Measurements from ENCODE around the gene ADAMTS2. TPM values are rescaled to one million over a fixed set of nuclear protein-coding genes. Genes with fewer than 3 reads are reported as not detected.
A peak's percentile ranks its signal among the peaks of the same experiment; 100 is the strongest.

ADAMTS2 gene
- total and polyA plus RNA-seq, 2 experiments from 2014 or later: 62.0 to 132 TPM

GRCh38 chr5:179240561-179240960, 104.7 kb downstream of the ADAMTS2 start:
- Histone ChIP-seq H3F3A (ENCODE audit: insufficient read depth) (peaks cover 10% of the 10 kb centered on the region), H3K9me3 (ENCODE audit: low read depth) (no peaks in the 10 kb centered on the region), H3K4me2 (ENCODE audit: unreplicated experiment) (no peak overlapping the region), H4K20me1 (ENCODE audit: insufficient read depth) (no peaks in the 10 kb centered on the region), H3K27ac (peak overlapping the region; percentile 42; the same call in 1 of the 2 replicates), H3K9me2 (ENCODE audit: insufficient read depth) (no peaks in the 10 kb centered on the region), H3K79me2 (ENCODE audit: insufficient read depth) (peaks cover 100% of the 10 kb centered on the region), H3K4me3 (no peak overlapping the region), H3K4me1 (ENCODE audit: insufficient read depth) (peaks cover 36% of the 10 kb centered on the region), H2AFZ (no peak overlapping the region), H3K27me3 (replicated peaks; ENCODE audit: insufficient read depth) (no peaks in the 10 kb centered on the region), H3K36me3 (ENCODE audit: low read depth) (no peaks in the 10 kb centered on the region), H3K9ac (no peak overlapping the region)
- in situ Hi-C loops (cut with MboI): no loop called here
- no peak for TF ChIP-seq EZH2phosphoT487 (IDR thresholded peaks at IDR 0.05; ENCODE audit: insufficient read depth, low read depth)
- TF ChIP-seq EZH2 (IDR thresholded peaks at IDR 0.05; ENCODE audit: insufficient read depth, poor library complexity, severe bottlenecking): no peak
- WGBS, 2 experiments (ENCODE audit: low coverage in 1 of 2, low lambda C conversion rate in 2 of 2, missing lambda C conversion rate in 2 of 2): 83 to 85% methylated on average over 14 of the region's 14 CpGs
- DNase-seq: no peak

- H3K9me3 ChIP-seq (ENCODE audit: low read depth): no peaks in the 10 kb centered on the region
- no peak overlapping the region for H3K4me2 ChIP-seq (ENCODE audit: unreplicated experiment)
- WGBS, 2 experiments (ENCODE audit: low coverage in 1 of 2, low lambda C conversion rate in 2 of 2, missing lambda C conversion rate in 2 of 2): 93 to 94% methylated on average over 22 to 23 of the region's 23 CpGs
- no peaks in the 10 kb centered on the region for H3K9me2 ChIP-seq (ENCODE audit: insufficient read depth)
- H3F3A ChIP-seq (ENCODE audit: insufficient read depth): peaks cover 10% of the 10 kb centered on the region
- H3K4me3 ChIP-seq: no peak overlapping the region
- TF ChIP-seq EZH2phosphoT487 (IDR thresholded peaks at IDR 0.05; ENCODE audit: insufficient read depth, low read depth) (no peak), EZH2 (IDR thresholded peaks at IDR 0.05; ENCODE audit: insufficient read depth, poor library complexity, severe bottlenecking) (no peak)
- H3K36me3 ChIP-seq (ENCODE audit: low read depth): no peaks in the 10 kb centered on the region
- H3K27ac ChIP-seq: no peak overlapping the region
- no peaks in the 10 kb centered on the region for H4K20me1 ChIP-seq (ENCODE audit: insufficient read depth)
- H2AFZ ChIP-seq: no peak overlapping the region
- peaks cover 100% of the 10 kb centered on the region for H3K79me2 ChIP-seq (ENCODE audit: insufficient read depth)
- no peak for DNase-seq
- H3K9ac ChIP-seq: no peak overlapping the region
- H3K27me3 ChIP-seq (replicated peaks; ENCODE audit: insufficient read depth): no peaks in the 10 kb centered on the region
- in situ Hi-C loops (cut with MboI): no loop called here
- H3K4me1 ChIP-seq (ENCODE audit: insufficient read depth): peaks cover 35% of the 10 kb centered on the region
Observed at GRCh38 chr5:179239256-179240135, 105.8 kb downstream of the ADAMTS2 start.

DNA sequence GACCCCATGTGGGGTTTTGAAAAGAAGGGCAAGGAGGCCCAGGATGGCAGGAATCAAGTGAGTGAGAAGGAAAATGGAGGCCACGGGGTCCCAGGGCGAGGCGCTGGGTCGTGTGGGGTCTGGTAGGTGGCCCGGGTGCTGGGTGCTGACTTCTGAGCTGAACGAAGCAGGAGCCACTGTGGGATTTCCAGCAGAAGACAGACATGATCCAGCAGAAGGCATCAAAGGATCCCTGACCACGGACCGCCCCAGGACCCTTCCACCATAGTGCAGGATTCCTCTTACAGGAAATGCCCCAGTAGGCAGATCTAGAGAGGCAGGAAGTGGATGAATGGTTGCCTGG, 106.7 kb downstream of the ADAMTS2 start:
- no peak for DNase-seq
- H3K4me3 ChIP-seq: no peak overlapping the region
- H3K9me2 ChIP-seq (ENCODE audit: insufficient read depth): no peaks in the 10 kb centered on the region
- no peaks in the 10 kb centered on the region for H4K20me1 ChIP-seq (ENCODE audit: insufficient read depth)
- H3K27me3 ChIP-seq (replicated peaks; ENCODE audit: insufficient read depth): no peaks in the 10 kb centered on the region
- peaks cover 10% of the 10 kb centered on the region for H3F3A ChIP-seq (ENCODE audit: insufficient read depth)
- H3K9me3 ChIP-seq (ENCODE audit: low read depth): no peaks in the 10 kb centered on the region
- no peak overlapping the region for H2AFZ ChIP-seq
- WGBS, 2 experiments (ENCODE audit: low coverage in 1 of 2, low lambda C conversion rate in 2 of 2, missing lambda C conversion rate in 2 of 2): 93 to 96% methylated on average over 3 to 8 of the region's 8 CpGs
- H3K36me3 ChIP-seq (ENCODE audit: low read depth): no peaks in the 10 kb centered on the region
- peaks cover 99% of the 10 kb centered on the region for H3K79me2 ChIP-seq (ENCODE audit: insufficient read depth)
- no peak overlapping the region for H3K9ac ChIP-seq
- no peak overlapping the region for H3K27ac ChIP-seq
- in situ Hi-C loops (cut with MboI): no loop called here
- H3K4me2 ChIP-seq (ENCODE audit: unreplicated experiment): no peak overlapping the region
- no peak for TF ChIP-seq EZH2 (IDR thresholded peaks at IDR 0.05; ENCODE audit: insufficient read depth, poor library complexity, severe bottlenecking)
- no peak for TF ChIP-seq EZH2phosphoT487 (IDR thresholded peaks at IDR 0.05; ENCODE audit: insufficient read depth, low read depth)
- H3K4me1 ChIP-seq (ENCODE audit: insufficient read depth): peaks cover 26% of the 10 kb centered on the region

DNA sequence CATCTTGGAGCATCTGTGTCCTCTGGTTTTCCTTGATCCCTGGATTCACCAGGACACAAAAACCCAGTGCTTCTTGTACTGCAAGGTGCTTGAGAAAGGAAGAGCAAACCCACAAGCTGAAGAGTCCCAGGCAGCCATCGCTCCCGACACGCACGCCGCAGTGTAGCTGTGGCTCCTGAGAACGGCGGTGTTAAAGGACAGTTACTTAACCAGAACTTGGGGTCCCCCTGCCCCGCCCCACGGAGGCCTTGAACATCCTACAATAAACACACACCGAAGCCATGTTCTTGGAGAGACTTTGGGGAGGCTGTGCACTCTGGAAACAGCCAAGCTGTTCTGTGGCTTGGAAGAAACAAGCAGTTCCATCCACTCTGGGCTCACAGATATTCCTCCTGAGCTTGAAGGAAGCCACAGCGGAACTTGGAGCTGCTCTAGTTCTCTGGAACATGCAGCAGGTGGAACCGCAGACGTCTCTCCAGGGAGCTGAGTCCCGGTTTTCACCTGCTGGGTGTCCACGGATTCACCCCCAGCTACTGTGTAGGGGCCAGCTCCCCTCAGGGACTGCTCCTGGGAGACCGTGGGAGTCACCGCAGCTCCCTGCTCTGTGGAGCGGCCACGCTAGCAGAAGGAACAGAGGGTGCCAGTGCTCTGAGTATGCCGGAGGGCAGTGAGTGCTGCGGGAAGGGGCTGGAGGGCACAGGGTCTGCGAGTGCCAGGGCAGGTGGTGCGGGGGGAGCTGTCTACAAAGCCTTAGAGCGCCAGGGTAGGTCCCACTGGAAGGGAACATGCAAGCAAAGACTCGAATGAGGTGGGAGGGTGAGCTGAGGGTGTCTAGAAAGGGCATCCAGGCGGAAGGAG, 107.3 kb downstream of the ADAMTS2 start:
- Histone ChIP-seq H3K4me2 (ENCODE audit: unreplicated experiment) (no peak overlapping the region), H3K9ac (no peak overlapping the region), H3F3A (ENCODE audit: insufficient read depth) (peaks cover 10% of the 10 kb centered on the region), H4K20me1 (ENCODE audit: insufficient read depth) (no peaks in the 10 kb centered on the region), H3K79me2 (ENCODE audit: insufficient read depth) (peaks cover 99% of the 10 kb centered on the region), H3K4me1 (ENCODE audit: insufficient read depth) (peaks cover 20% of the 10 kb centered on the region), H3K4me3 (no peak overlapping the region), H2AFZ (no peak overlapping the region), H3K27ac (no peak overlapping the region), H3K9me3 (ENCODE audit: low read depth) (no peaks in the 10 kb centered on the region), H3K9me2 (ENCODE audit: insufficient read depth) (no peaks in the 10 kb centered on the region), H3K36me3 (ENCODE audit: low read depth) (no peaks in the 10 kb centered on the region), H3K27me3 (replicated peaks; ENCODE audit: insufficient read depth) (no peaks in the 10 kb centered on the region)
- in situ Hi-C loops (cut with MboI): no loop called here
- TF ChIP-seq EZH2 (IDR thresholded peaks at IDR 0.05; ENCODE audit: insufficient read depth, poor library complexity, severe bottlenecking) (no peak), EZH2phosphoT487 (IDR thresholded peaks at IDR 0.05; ENCODE audit: insufficient read depth, low read depth) (no peak)
- 94% methylated on average over 26 of the region's 26 CpGs for WGBS, 2 experiments (ENCODE audit: low coverage in 1 of 2, low lambda C conversion rate in 2 of 2, missing lambda C conversion rate in 2 of 2)
- DNase-seq: no peak
